Left ventricle myocardium inferior (tissue), 1 donor: ENCODE data around the gene EDN3. TPM values are rescaled to one million over a fixed set of nuclear protein-coding genes. Genes with fewer than 3 reads are reported as not detected.
"Not testable (repeated sequence)": the region's sequence is repeated elsewhere in the genome, so short reads cannot be mapped to it uniquely, and the experiment has no call there.

ENCODE experiments used
- DNase-seq: peaks from one replicate; pipeline ENCODE4 v3.0.0-alpha.2; 2020
- H3K27ac ChIP-seq: fragments of 200-600 bp; replicated peaks from 2 replicates; pipeline ENCODE4 v1.8.0; 2021
- H3K27me3 ChIP-seq: fragments of 200-600 bp; 2 replicates; pipeline ENCODE4 v1.8.0; 2021; ENCODE audit warnings: low read depth
- H3K36me3 ChIP-seq: fragments of 200-600 bp; 2 replicates; pipeline ENCODE4 v1.8.0; 2021
- H3K4me1 ChIP-seq: fragments of 200-600 bp; 2 replicates; pipeline ENCODE4 v1.8.0; 2021
- H3K4me3 ChIP-seq: fragments of 200-600 bp; 2 replicates; pipeline ENCODE4 v1.8.0; 2021; ENCODE audit warnings: mild to moderate bottlenecking, moderate library complexity
- H3K9me3 ChIP-seq: fragments of 200-600 bp; replicated peaks from 2 replicates; pipeline ENCODE4 v1.8.0; 2021
- intact Hi-C: fragments of 100-400 bp; cut with micrococcal nuclease; formaldehyde crosslinking; loops from one replicate; pipeline ENCODE4 v1.11.0; 2022
- total RNA-seq: library from RNA; stranded (reverse); fragmentation: NEBNext Ultra II Directional; extraction: Animal tissue kit (Norgen Biotek cat#: 25700); gene quantifications from one replicate; pipeline ENCODE4 v1.2.1, GENCODE V29; 2021
- TF ChIP-seq, protein P1 (sequence below): fragments of 200-600 bp; IDR thresholded peaks from 2 replicates; pipeline ENCODE4 v1.8.0; 2021; ENCODE audit warnings: antibody characterized with exemption, mild to moderate bottlenecking, borderline replicate concordance
- donor health status: DM: no; HTN: yes; CAD: no; lungs with severe emphysema.

EDN3 gene
- total RNA-seq, 1 donor from 2014 or later: not detected

GRCh38 chr20:59352990-59353389 is 52.6 kb downstream of the EDN3 start:
- no peaks in the 10 kb centered on the region for H3K4me1 ChIP-seq
- H3K27me3 ChIP-seq: peaks cover 76% of the 10 kb centered on the region
- DNase-seq: no peak
- no peaks in the 10 kb centered on the region for H3K9me3 ChIP-seq
- H3K36me3 ChIP-seq: no peaks in the 10 kb centered on the region
- TF ChIP-seq, protein P1, sequence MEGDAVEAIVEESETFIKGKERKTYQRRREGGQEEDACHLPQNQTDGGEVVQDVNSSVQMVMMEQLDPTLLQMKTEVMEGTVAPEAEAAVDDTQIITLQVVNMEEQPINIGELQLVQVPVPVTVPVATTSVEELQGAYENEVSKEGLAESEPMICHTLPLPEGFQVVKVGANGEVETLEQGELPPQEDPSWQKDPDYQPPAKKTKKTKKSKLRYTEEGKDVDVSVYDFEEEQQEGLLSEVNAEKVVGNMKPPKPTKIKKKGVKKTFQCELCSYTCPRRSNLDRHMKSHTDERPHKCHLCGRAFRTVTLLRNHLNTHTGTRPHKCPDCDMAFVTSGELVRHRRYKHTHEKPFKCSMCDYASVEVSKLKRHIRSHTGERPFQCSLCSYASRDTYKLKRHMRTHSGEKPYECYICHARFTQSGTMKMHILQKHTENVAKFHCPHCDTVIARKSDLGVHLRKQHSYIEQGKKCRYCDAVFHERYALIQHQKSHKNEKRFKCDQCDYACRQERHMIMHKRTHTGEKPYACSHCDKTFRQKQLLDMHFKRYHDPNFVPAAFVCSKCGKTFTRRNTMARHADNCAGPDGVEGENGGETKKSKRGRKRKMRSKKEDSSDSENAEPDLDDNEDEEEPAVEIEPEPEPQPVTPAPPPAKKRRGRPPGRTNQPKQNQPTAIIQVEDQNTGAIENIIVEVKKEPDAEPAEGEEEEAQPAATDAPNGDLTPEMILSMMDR: no peak
- no peak overlapping the region for H3K4me3 ChIP-seq
- intact Hi-C loops: no loop called here
- H3K27ac ChIP-seq: no peak overlapping the region

DNA sequence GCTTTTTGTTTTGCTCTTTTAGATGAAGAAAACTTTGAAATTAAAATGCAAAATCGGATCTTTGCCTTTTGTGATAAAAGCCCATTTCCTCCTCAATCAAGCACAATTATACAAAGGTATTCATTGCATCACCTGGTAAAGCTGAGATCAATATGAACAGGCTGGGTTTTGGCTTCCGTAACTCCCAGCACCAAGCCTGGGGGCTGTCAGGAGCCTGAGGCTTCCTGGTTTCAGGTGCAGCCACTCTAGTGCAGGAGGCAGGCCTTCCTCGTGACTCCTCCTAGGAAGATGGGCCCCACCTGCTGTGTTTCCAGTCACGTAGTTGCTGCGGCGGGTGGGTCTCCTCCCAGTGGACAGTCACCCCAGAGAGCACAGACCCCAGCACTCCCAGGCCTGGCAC is 54.0 kb downstream of the EDN3 start:
- Histone ChIP-seq H3K36me3 (no peaks in the 10 kb centered on the region), H3K27me3 (peaks cover 64% of the 10 kb centered on the region), H3K9me3 (no peaks in the 10 kb centered on the region), H3K4me1 (no peaks in the 10 kb centered on the region), H3K4me3 (no peak overlapping the region), H3K27ac (no peak overlapping the region)
- TF ChIP-seq, protein P1: no peak
- intact Hi-C loops: no loop called here
- no peak for DNase-seq

DNA sequence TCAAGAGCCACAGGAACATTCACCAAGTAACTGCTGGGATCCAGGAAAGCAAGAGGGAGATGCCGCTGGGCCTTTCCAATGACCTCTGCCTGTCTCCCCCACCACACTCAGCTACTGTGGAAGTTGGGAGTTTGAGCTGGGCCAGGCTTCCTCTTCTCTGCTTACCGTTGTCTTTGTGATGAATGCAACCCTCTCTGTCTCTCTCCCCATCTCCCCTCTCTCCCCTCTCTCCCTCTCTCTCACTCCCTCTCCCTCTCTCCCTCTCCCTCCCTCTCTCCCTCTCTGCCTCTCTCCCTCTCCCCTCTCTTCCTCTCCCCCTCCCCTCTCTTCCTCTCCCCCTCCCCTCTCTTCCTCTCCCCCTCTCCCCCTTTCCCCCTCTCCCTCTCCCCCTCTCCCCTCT is 54.8 kb downstream of the EDN3 start:
- Histone ChIP-seq H3K27me3 (peaks cover 65% of the 10 kb centered on the region), H3K4me1 (no peaks in the 10 kb centered on the region), H3K9me3 (no peaks in the 10 kb centered on the region), H3K4me3 (no peak overlapping the region), H3K27ac (no peak overlapping the region), H3K36me3 (no peaks in the 10 kb centered on the region)
- TF ChIP-seq, protein P1: no peak
- intact Hi-C loops: no loop called here
- no peak for DNase-seq

- Histone ChIP-seq H3K4me1 (no peaks in the 10 kb centered on the region), H3K36me3 (no peaks in the 10 kb centered on the region), H3K9me3 (no peaks in the 10 kb centered on the region), H3K27me3 (peaks cover 71% of the 10 kb centered on the region), H3K27ac (no peak overlapping the region), H3K4me3 (no peak overlapping the region)
- intact Hi-C loops: no loop called here
- TF ChIP-seq, protein P1: no peak
- no peak for DNase-seq
Measured at GRCh38 chr20:59356662-59357165, 56.3 kb downstream of the EDN3 start.

- H3K27ac ChIP-seq, intact Hi-C loops, H3K4me1 ChIP-seq, H3K36me3 ChIP-seq, H3K4me3 ChIP-seq, DNase-seq, H3K9me3 ChIP-seq: not testable (repeated sequence)
- H3K27me3 ChIP-seq: peaks cover 78% of the 10 kb centered on the region
Measured at GRCh38 chr20:59358793-59359192, 58.4 kb downstream of the EDN3 start.

GRCh38 chr20:59359906-59360725 is 59.7 kb downstream of the EDN3 start:
- TF ChIP-seq, protein P1: no peak
- Histone ChIP-seq H3K4me3 (no peak overlapping the region), H3K9me3 (no peaks in the 10 kb centered on the region), H3K27ac (no peak overlapping the region), H3K36me3 (no peaks in the 10 kb centered on the region), H3K27me3 (peaks cover 77% of the 10 kb centered on the region), H3K4me1 (no peaks in the 10 kb centered on the region)
- DNase-seq: no peak
- intact Hi-C loops: no loop called here
